Measurements from ENCODE around the gene SLC9C2.
"Not testable (repeated sequence)": the region's sequence is repeated elsewhere in the genome, so short reads cannot be mapped to it uniquely, and the experiment has no call there.

The SLC9C2 gene

GRCh38 chr1:173523329-173523728 lies 79.5 kb downstream of the SLC9C2 start:
- DNase-seq: no peak

GRCh38 chr1:173520799-173521198 lies 82.1 kb downstream of the SLC9C2 start:
- DNase-seq: no peak

DNA sequence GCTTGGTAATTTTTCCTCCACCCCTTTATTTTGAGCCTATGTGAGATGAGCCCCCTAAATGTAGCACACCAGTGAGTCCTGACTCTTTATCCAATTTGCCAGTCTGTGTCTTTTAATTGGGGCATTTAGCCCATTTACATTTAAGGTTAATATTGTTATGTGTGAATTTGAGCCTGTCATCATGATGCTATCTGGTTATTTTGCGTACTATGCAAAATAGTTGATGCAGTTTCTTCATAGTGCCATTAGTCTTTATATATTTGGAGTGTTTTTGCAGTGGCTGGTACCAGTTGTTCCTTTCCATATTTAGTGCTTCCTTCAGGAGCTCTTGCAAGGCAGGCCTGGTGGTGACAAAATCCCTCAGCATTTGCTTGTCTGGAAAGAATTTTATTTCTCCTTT lies 88.4 kb downstream of the SLC9C2 start:
- not testable (repeated sequence) for DNase-seq

- no peak for DNase-seq
Observed at GRCh38 chr1:173509797-173510196, 93.1 kb downstream of the SLC9C2 start.

- DNase-seq: no peak
Observed at GRCh38 chr1:173508541-173508940, 94.3 kb downstream of the SLC9C2 start.

DNA sequence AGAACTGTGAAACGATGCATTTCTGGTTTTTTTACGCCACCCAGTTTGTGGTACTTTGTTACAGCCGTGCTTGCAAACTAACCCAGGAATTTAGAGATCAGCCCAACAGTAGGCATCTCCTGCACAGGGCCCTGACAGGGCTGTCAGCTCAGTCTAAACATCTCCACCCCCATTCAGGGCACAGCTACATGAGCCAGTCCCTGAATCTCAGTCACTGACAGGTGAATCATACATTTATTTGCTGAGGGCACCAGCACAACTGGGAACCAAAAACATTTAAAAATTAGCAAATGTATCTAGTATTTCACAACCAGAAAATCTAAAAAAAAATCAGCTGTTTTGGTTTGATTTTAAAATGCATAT lies 95.0 kb downstream of the SLC9C2 start:
- no peak for DNase-seq

- no peak for DNase-seq
Observed at GRCh38 chr1:173507205-173507846, 95.5 kb downstream of the SLC9C2 start.

DNA sequence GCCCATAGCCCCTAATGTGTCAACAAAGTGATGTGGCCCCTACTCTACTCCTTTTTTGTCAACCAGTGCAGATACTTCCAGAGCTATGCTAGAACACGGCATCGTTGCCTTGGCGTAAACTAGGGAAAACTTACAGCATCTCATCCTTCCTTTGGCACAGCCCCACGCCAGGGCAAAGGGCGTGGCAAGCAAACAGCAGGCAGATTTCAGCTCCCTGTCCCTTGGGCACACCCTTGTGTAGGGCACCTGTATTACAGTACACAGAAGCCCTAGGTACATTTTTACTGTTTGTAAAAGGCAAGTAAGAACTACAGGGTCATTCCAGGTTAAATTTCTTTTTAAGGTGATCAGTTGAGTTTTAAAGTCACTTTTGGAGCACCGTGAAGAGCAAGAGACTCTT lies 96.4 kb downstream of the SLC9C2 start:
- no peak for DNase-seq

- no peak for DNase-seq
Observed at GRCh38 chr1:173505391-173505790, 97.5 kb downstream of the SLC9C2 start.

DNA sequence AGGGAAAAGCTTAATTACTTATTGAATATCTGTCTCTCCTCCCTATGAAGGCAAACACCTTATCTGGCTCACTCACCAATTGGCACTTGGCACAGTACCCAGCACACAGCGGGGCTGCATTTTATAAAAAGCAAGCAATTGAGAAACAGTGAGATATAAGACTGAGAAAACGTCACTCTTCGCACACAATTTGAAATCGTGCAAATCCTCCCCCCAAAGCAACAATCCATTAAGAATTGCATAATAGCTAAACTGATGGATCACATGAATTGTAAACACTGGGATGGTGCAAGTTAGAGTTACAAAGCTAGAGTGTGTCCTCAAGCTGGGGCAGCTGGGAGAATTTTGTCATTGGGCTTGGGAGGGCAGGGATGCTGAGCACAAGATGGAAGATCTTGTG lies 98.6 kb downstream of the SLC9C2 start:
- DNase-seq: no peak

- DNase-seq: no peak
Observed at GRCh38 chr1:173503391-173503790, 99.5 kb downstream of the SLC9C2 start.

- DNase-seq: no peak
Observed at GRCh38 chr1:173502104-173502503, 100.8 kb downstream of the SLC9C2 start.

GRCh38 chr1:173499729-173500128 lies 103.1 kb downstream of the SLC9C2 start:
- no peak for DNase-seq

GRCh38 chr1:173496757-173497320 lies 106.0 kb downstream of the SLC9C2 start:
- no peak for DNase-seq

GRCh38 chr1:173495609-173496267 lies 107.1 kb downstream of the SLC9C2 start:
- no peak for DNase-seq

DNA sequence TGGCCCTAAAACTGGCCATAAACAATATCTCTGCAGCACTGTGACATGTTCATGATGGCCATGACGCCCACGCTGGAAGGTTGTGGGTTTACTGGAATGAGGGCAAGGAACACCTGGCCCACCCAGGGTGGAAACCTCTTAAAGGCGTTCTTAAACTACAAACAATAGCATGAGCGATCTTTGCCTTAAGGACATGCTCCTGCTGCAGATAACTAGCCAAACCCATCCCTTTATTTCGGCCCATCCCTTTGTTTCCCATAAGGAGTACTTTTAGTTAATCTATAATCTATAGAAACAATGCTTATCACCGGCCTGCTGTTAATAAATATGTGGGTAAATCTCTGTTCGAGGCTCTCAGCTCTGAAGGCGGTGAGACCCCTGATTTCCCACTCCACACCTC lies 109.7 kb downstream of the SLC9C2 start:
- DNase-seq: not testable (repeated sequence)

GRCh38 chr1:173491508-173491907 lies 111.4 kb downstream of the SLC9C2 start:
- no peak for DNase-seq

DNA sequence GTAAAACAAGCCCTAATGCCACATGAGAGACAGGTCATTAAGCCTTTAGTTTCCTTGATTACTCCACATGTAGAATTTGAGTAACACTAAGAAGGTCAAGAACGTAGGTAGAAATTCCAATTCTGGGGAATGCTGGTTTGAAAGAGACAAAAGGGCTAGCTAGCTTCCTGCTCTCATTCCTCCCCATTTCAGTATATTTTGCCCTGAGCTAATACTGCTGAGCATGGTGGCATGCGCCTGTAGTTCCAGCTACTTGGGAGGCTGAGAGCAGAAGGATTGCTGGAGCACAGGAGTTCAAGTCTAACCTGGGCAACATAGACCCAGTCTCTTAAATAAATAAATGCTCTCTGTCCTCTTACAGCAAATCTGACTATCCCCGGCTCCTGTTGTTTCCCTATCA lies 112.9 kb downstream of the SLC9C2 start:
- DNase-seq: no peak

- no peak for DNase-seq
Observed at GRCh38 chr1:173489149-173489600, 113.7 kb downstream of the SLC9C2 start.

DNA sequence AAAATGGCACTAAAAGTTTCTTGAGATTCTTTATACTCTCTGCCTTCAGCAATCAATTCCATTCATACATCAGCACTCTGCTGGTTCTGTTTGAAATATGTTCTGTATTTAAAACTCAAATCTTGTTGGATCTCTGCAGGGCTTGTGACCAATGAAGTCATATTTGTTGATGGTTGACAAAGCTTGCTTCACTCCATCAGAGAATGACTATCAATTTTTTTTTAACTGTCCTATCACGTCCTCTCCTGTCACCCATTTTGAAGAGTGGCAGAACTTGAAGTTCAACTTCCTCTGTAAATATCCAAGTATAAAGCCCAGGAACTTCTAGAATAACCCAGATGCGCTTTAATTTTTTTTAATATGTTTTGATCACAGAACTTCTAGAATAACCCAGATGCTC lies 114.9 kb downstream of the SLC9C2 start:
- DNase-seq: no peak

DNA sequence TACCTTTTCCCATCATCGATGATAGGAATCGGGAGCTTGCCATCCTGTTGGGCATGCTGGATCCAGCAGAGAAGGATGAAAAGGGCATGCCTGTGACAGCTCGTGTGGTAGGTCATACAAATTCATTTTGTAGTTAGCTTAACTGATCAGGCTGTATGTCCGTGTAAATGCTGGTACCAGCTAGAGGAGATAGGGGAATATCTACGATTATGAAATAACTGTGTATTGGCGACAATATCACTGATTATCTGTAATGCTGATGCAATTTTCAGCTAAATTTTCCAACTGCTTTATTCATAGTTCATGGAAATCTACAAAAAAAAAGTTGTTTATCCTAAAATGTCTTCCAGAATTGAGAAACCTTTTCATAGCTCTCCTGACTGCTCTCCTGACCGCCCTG lies 117.5 kb downstream of the SLC9C2 start:
- no peak for DNase-seq

DNA sequence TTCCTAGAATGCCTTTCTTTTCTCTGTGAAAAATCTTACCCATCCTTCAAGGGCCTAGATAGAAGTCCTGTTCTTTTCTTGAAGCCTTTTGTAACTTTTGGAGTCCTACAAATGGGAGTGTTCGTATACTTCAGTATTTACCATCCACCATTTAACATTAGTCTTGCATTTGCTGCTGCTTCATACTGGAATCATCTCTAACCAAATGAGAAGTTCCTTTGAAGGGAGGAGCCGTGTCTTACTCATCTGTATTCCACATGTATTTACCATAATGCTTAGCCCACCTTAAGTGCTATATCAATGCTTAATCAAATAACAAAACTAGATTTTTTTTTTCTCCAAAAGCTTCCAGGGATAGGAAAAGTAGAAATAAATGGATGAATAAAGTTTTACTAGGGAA lies 118.6 kb downstream of the SLC9C2 start:
- DNase-seq: no peak

GRCh38 chr1:173482683-173483082 lies 120.2 kb downstream of the SLC9C2 start:
- no peak for DNase-seq

DNA sequence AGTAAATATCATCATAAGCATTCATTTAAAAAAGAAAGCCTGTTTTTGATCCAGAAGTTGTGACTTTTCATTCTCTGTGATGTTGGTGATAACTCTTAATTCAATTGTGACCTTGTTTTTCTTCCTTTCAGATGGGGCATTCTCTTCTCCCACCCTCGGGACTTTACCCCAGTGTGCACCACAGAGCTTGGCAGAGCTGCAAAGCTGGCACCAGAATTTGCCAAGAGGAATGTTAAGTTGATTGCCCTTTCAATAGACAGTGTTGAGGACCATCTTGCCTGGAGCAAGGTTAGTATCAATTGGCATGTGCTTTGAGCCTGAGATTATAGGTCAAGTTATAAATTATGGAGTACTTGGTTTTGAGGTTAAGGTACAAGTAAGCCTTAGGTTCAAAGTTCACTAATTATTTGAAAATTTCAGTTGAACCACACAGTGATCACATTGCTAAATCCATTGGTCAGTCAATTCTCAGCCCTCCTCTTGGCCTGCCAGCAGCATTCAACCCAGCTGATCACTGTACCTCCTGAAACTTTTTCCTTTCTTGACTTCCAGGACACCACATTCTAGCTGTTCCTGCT lies 121.6 kb downstream of the SLC9C2 start:
- no peak for DNase-seq
